B cell (primary cell): Measurements from ENCODE around the gene MYMK. TPM values are rescaled to one million over a fixed set of nuclear protein-coding genes. Genes with fewer than 3 reads are reported as not detected.

Experiments
- ATAC-seq: fragments of 200-7000 bp; cut with Tn5 transposase; one replicate; pipeline ENCODE4 v1.10.0; 2021; ENCODE audit warnings: low read depth, mild to moderate bottlenecking, moderate number of reproducible peaks, moderate library complexity
- CTCF ChIA-PET: fragments of 350-600 bp; sonication (Branson Sonifier 250); formaldehyde crosslinking; loops from one replicate; lab custom pipeline; 2021; ENCODE audit warnings: antibody characterized with exemption, inconsistent platforms; lab: Charles Lee
- POLR2A ChIA-PET: fragments of 350-600 bp; sonication (Branson Sonifier 250); formaldehyde crosslinking; loops from one replicate; lab custom pipeline; 2021; ENCODE audit warnings: antibody characterized with exemption; lab: Charles Lee
- DNase-seq: peaks from one replicate; pipeline ENCODE4 v3.0.0; 2013
- H2AFZ ChIP-seq: 2 replicates; pipeline ENCODE4 v1.6.1; 2012; ENCODE audit warnings: mild to moderate bottlenecking, low read depth, low read length; ENCODE audit not compliant: insufficient read depth, poor library complexity, severe bottlenecking
- H3K27ac ChIP-seq, 2 donors: 1 replicate in 1 of 2; 2 replicates in 1 of 2; pipeline ENCODE4 v1.5.1; 2012 to 2013; ENCODE audit warnings: low read length in 2 of 2, mild to moderate bottlenecking in 2 of 2, moderate library complexity in 1 of 2
- H3K27me3 ChIP-seq, 4 experiments: fragments of 200-600 bp in 1 of 4; sonication (generic) in 1 of 4; replicated peaks in 1 of 4; 1 replicate in 2 of 4; 2 replicates in 2 of 4; pipeline versions ENCODE4 v1.6.1 to v1.7.0; 2013 to 2016; ENCODE audit warnings: low read length in 3 of 4, mild to moderate bottlenecking in 2 of 4, mixed read lengths in 1 of 4, moderate library complexity in 1 of 4; ENCODE audit not compliant: insufficient read depth in 4 of 4, control insufficient read depth in 3 of 4; ENCODE audit errors: control extremely low read depth in 1 of 4
- H3K36me3 ChIP-seq, 2 experiments: replicated peaks in 1 of 2; 1 replicate in 1 of 2; 2 replicates in 1 of 2; pipeline versions ENCODE4 v1.6.1 to v1.7.1; 2013; ENCODE audit warnings: low read length in 1 of 2; ENCODE audit not compliant: insufficient read depth in 2 of 2, control insufficient read depth in 1 of 2; ENCODE audit errors: control extremely low read depth in 1 of 2, extremely low read depth in 1 of 2
- H3K4me1 ChIP-seq, 2 donors: fragments of 200-600 bp in 1 of 2; sonication (generic) in 1 of 2; 1 replicate in 1 of 2; 2 replicates in 1 of 2; pipeline versions ENCODE4 v1.5.1 to v1.6.1; 2013 to 2017; ENCODE audit warnings: low read length in 2 of 2; ENCODE audit not compliant: control insufficient read depth in 2 of 2, insufficient read depth in 2 of 2
- H3K4me2 ChIP-seq: replicated peaks from 2 replicates; pipeline ENCODE3; 2012; ENCODE audit warnings: mild to moderate bottlenecking, low read depth, low read length; ENCODE audit not compliant: poor library complexity, severe bottlenecking
- H3K4me3 ChIP-seq, 5 experiments: fragments of 200-600 bp in 1 of 5; sonication (generic) in 1 of 5; 1 replicate in 3 of 5; 2 replicates in 2 of 5; pipeline versions ENCODE4 v1.5.1 to v1.7.0; 2011 to 2016; ENCODE audit warnings: low read length in 4 of 5, mild to moderate bottlenecking in 4 of 5, low read depth in 2 of 5, control low read depth in 1 of 5, moderate library complexity in 1 of 5; ENCODE audit not compliant: insufficient read depth in 1 of 5; ENCODE audit errors: control extremely low read depth in 1 of 5, extremely low read depth in 1 of 5
- H3K79me2 ChIP-seq: fragments of 200-600 bp; sonication (generic); one replicate; pipeline ENCODE4 v1.6.0; 2016; ENCODE audit warnings: low read length; ENCODE audit not compliant: control insufficient read depth, insufficient read depth
- H3K9ac ChIP-seq: fragments of 200-600 bp; sonication (generic); 2 replicates; pipeline ENCODE4 v1.6.1; 2017; ENCODE audit warnings: mild to moderate bottlenecking, low read length, moderate library complexity
- H3K9me3 ChIP-seq, 3 donors: one replicate each; pipeline versions ENCODE4 v1.6.1 to v1.7.1; 2013; ENCODE audit warnings: low read length in 2 of 3; ENCODE audit not compliant: control insufficient read depth in 2 of 3, insufficient read depth in 1 of 3; ENCODE audit errors: control extremely low read depth in 1 of 3
- H4K20me1 ChIP-seq: 2 replicates; pipeline ENCODE4 v1.6.0; 2012; ENCODE audit warnings: mild to moderate bottlenecking, low read length; ENCODE audit not compliant: insufficient read depth, control insufficient read depth, poor library complexity, severe bottlenecking
- H3K27ac Mint-ChIP-seq: one replicate; pipeline ENCODE4 v1.8.0; 2021; ENCODE audit warnings: mixed read lengths
- H3K27me3 Mint-ChIP-seq: one replicate; pipeline ENCODE4 v1.8.0; 2021; ENCODE audit warnings: mixed read lengths
- H3K4me1 Mint-ChIP-seq: one replicate; pipeline ENCODE4 v1.8.0; 2021; ENCODE audit warnings: mixed read lengths
- H3K4me3 Mint-ChIP-seq: one replicate; pipeline ENCODE4 v1.8.0; 2021; ENCODE audit warnings: mixed read lengths
- H3K9me3 Mint-ChIP-seq: one replicate; pipeline ENCODE4 v1.8.0; 2022; ENCODE audit warnings: mixed read lengths; ENCODE audit not compliant: insufficient read depth
- EZH2 ChIP-seq: IDR thresholded peaks from 2 replicates; pipeline ENCODE4 v1.6.1; 2012; ENCODE audit warnings: borderline replicate concordance, low read depth, mild to moderate bottlenecking, moderate library complexity, low read length; ENCODE audit not compliant: insufficient read depth, poor library complexity, severe bottlenecking
- WGBS: methylation state at CpG from one replicate; pipeline ENCODE4 v1.1.5; 2013; ENCODE audit warnings: missing lambda C conversion rate; ENCODE audit not compliant: insufficient coverage; 5-methylcytosine and 5-hydroxymethylcytosine counted together
- intact Hi-C: fragments of 100-400 bp; cut with micrococcal nuclease; formaldehyde crosslinking; loops from one replicate; pipeline ENCODE4 v1.10.0; 2022
- polyA plus RNA-seq: library from polyadenylated mRNA; depleted of rRNA; stranded (reverse); fragments of >200 nt; gene quantifications from 2 replicates; pipeline ENCODE4 v1.2.3, GENCODE V29; 2012
- total RNA-seq, 2 donors: library from RNA; stranded (reverse); fragments of 120-200 nt in 1 of 2; gene quantifications; 1 replicate in 1 of 2; 2 replicates in 1 of 2; pipeline versions ENCODE4 v1.2.3 to v1.2.4, GENCODE V29; 2013 to 2022
- TF ChIP-seq, protein P1 (sequence below): fragments of 200-600 bp; IDR thresholded peaks from one replicate; pipeline ENCODE4 v1.8.0; 2022; ENCODE audit warnings: antibody characterized with exemption, mild to moderate bottlenecking

The MYMK gene
- total and polyA plus RNA-seq, 2 donors (not counting 1 experiment from before 2014, with no cell fraction given), result not detected

DNA sequence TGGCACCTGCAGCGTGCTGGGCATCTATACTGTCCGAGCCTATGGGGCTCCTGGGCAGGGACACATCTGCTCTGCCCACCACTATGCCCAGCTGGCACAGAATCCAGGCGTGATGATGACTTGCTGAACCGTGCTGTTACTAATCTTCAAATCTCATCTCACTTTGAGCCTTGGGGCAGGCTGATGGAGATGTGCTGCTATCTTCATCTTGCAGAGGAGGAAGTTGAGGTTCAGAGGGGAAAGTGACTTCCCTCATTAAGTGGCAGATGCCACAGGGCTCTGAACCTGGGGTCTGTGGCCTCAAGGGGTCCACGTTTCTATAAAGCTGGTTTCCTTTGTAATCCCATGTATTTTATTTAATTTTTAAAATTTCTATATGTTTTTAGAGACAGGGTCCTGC lies 50.5 kb downstream of the MYMK start:
- H3K4me1 ChIP-seq, result peaks cover 25 to 53% of the 10 kb centered on the region in 2 donors
- H3K36me3 ChIP-seq, result peaks cover 0 to 62% of the 10 kb centered on the region in 2 experiments
- TF ChIP-seq EZH2, result no peak
- TF ChIP-seq, protein P1, sequence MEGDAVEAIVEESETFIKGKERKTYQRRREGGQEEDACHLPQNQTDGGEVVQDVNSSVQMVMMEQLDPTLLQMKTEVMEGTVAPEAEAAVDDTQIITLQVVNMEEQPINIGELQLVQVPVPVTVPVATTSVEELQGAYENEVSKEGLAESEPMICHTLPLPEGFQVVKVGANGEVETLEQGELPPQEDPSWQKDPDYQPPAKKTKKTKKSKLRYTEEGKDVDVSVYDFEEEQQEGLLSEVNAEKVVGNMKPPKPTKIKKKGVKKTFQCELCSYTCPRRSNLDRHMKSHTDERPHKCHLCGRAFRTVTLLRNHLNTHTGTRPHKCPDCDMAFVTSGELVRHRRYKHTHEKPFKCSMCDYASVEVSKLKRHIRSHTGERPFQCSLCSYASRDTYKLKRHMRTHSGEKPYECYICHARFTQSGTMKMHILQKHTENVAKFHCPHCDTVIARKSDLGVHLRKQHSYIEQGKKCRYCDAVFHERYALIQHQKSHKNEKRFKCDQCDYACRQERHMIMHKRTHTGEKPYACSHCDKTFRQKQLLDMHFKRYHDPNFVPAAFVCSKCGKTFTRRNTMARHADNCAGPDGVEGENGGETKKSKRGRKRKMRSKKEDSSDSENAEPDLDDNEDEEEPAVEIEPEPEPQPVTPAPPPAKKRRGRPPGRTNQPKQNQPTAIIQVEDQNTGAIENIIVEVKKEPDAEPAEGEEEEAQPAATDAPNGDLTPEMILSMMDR, result no peak
- H3K4me3 Mint-ChIP-seq, result no peak overlapping the region
- intact Hi-C loops, result loop anchor here (10.0 kb wide), 1 partner anchor 359 kb away; no protein-coding TSS in a partner anchor
- POLR2A ChIA-PET, result interaction anchor here (0.6 kb wide), 1 partner anchor 23 kb away, joined by 9 read pairs; no protein-coding TSS in a partner anchor
- H3K79me2 ChIP-seq, result peaks cover 33% of the 10 kb centered on the region
- CTCF ChIA-PET, result interaction anchor here (0.7 to 1.4 kb wide), 3 partner anchors 12 to 287 kb away, joined by 3 to 4 read pairs (median 3); no protein-coding TSS in a partner anchor
- ATAC-seq, result no peak
- peaks cover 32% of the 10 kb centered on the region for H3K4me1 Mint-ChIP-seq
- H3K9ac ChIP-seq, result no peak overlapping the region
- H3K27me3 Mint-ChIP-seq, result no peaks in the 10 kb centered on the region
- peak overlapping the region; percentile 45 for H3K4me2 ChIP-seq
- no peak overlapping the region for H3K27ac ChIP-seq
- DNase-seq, result no peak
- no peak overlapping the region for H2AFZ ChIP-seq
- H3K4me3 ChIP-seq, result no peak overlapping the region
- peaks cover 80% of the 10 kb centered on the region for H4K20me1 ChIP-seq
- no peaks in the 10 kb centered on the region for H3K9me3 ChIP-seq
- H3K27me3 ChIP-seq, result no peaks in the 10 kb centered on the region
- no peaks in the 10 kb centered on the region for H3K9me3 Mint-ChIP-seq
- 25% methylated on average over 2 of the region's 5 CpGs for WGBS
- peak overlapping the region; percentile 12 for H3K27ac Mint-ChIP-seq

DNA sequence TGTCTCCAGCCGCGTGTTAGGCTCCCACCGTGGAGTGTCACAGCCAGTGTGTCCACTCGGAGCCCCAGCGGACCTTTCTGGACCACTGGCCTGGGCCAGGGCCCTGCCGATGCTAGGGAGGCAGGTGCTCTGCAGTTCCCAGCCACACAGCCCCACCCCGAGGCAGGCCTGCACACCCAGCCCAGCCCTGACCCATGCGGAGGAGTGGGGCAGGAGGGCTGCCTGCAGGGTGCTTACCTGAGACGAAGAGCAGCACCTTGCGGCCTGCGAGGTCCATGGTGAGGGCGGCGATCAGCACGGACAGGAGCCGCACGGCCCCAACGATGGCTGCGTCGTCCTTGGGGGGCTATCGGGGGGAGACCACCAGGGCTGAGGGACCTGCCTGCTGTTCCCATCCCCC lies 51.0 kb downstream of the MYMK start:
- Histone ChIP-seq H3K79me2 (peaks cover 32% of the 10 kb centered on the region), H3K27ac (no peak overlapping the region), H2AFZ (no peak overlapping the region), H3K27me3 (no peaks in the 10 kb centered on the region), H3K36me3 (peaks cover 0 to 64% of the 10 kb centered on the region in 2 experiments), H4K20me1 (peaks cover 85% of the 10 kb centered on the region), H3K4me3 (no peak overlapping the region), H3K4me2 (peak overlapping the region; percentile 45), H3K4me1 (peaks cover 25 to 53% of the 10 kb centered on the region in 2 donors), H3K9ac (no peak overlapping the region), H3K9me3 (no peaks in the 10 kb centered on the region)
- WGBS, result 86% methylated on average over 20 of the region's 20 CpGs
- H3K4me1 Mint-ChIP-seq, result peaks cover 32% of the 10 kb centered on the region
- intact Hi-C loops, result loop anchor here (10.0 kb wide), 1 partner anchor 359 kb away; no protein-coding TSS in a partner anchor
- no peak overlapping the region for H3K27ac Mint-ChIP-seq
- ChIA-PET POLR2A (interaction anchor here (0.6 kb wide), 1 partner anchor 22 kb away, joined by 9 read pairs; no protein-coding TSS in a partner anchor), CTCF (interaction anchor here (1.0 to 1.4 kb wide), 2 partner anchors 13 to 286 kb away, joined by 3 to 4 read pairs; no protein-coding TSS in a partner anchor)
- no peak overlapping the region for H3K4me3 Mint-ChIP-seq
- no peaks in the 10 kb centered on the region for H3K27me3 Mint-ChIP-seq
- ATAC-seq (no peak), DNase-seq (no peak)
- no peaks in the 10 kb centered on the region for H3K9me3 Mint-ChIP-seq
- TF ChIP-seq EZH2, result no peak
